WTC11 (cell line): ENCODE results near the gene OCEL1. TPM values are rescaled to one million over a fixed set of nuclear protein-coding genes. Genes with fewer than 3 reads are reported as not detected.

Experiments used
- ATAC-seq: fragments of 200-7000 bp; cut with Tn5 transposase; 2 replicates; pipeline ENCODE4 v1.10.0; 2021; ENCODE audit warnings: mild to moderate bottlenecking, moderate library complexity
- CTCF ChIA-PET: fragments of 300-600 bp; sonication (Branson Sonifier 250); formaldehyde crosslinking; loops from one replicate; lab custom pipeline; 2021; ENCODE audit warnings: antibody characterized with exemption; lab: Charles Lee
- POLR2A ChIA-PET: fragments of 350-600 bp; sonication (Branson Sonifier 250); formaldehyde crosslinking; loops from one replicate; lab custom pipeline; 2021; ENCODE audit warnings: antibody characterized with exemption; lab: Charles Lee
- DNase-seq: peaks from one replicate; pipeline ENCODE4 v3.0.0; 2021; ENCODE audit warnings: low spot score
- H3K27ac Mint-ChIP-seq: 2 replicates; pipeline ENCODE4 v1.8.0; 2021; ENCODE audit warnings: mixed read lengths
- H3K27me3 Mint-ChIP-seq: 2 replicates; pipeline ENCODE4 v1.8.0; 2021; ENCODE audit warnings: low read depth, mild to moderate bottlenecking, moderate library complexity, mixed read lengths
- H3K36me3 Mint-ChIP-seq: 2 replicates; pipeline ENCODE4 v1.8.0; 2021; ENCODE audit warnings: mixed read lengths
- H3K4me1 Mint-ChIP-seq: 2 replicates; pipeline ENCODE4 v1.8.0; 2022; ENCODE audit warnings: mixed read lengths
- H3K4me3 Mint-ChIP-seq: 2 replicates; pipeline ENCODE4 v1.8.0; 2021; ENCODE audit warnings: mild to moderate bottlenecking, moderate library complexity, mixed read lengths
- H3K9me3 Mint-ChIP-seq: 2 replicates; pipeline ENCODE4 v1.8.0; 2021; ENCODE audit warnings: mixed read lengths
- AFF4 ChIP-seq: sonication (generic); formaldehyde crosslinking; IDR thresholded peaks from 2 replicates; pipeline ENCODE4 v1.8.1; 2023; ENCODE audit warnings: mild to moderate bottlenecking, missing genetic modification reagents, borderline replicate concordance
- CREM ChIP-seq: sonication (generic); formaldehyde crosslinking; IDR thresholded peaks from 2 replicates; pipeline ENCODE4 v1.8.1; 2022; ENCODE audit warnings: mild to moderate bottlenecking, missing genetic modification reagents, moderate library complexity
- E2F5 ChIP-seq: sonication (generic); formaldehyde crosslinking; IDR thresholded peaks from 2 replicates; pipeline ENCODE4 v1.8.1; 2022; ENCODE audit warnings: mild to moderate bottlenecking, moderate library complexity, missing genetic modification reagents
- EMX1 ChIP-seq: fragments of 250-450 bp; sonication (Bioruptor Pico); IDR thresholded peaks from 2 replicates; pipeline ENCODE4 v1.8.0; 2021; ENCODE audit warnings: mild to moderate bottlenecking
- FOXP4 ChIP-seq: sonication (generic); formaldehyde crosslinking; IDR thresholded peaks from 2 replicates; pipeline ENCODE4 v1.8.0; 2022; ENCODE audit warnings: mild to moderate bottlenecking, missing genetic modification reagents
- GTF2I ChIP-seq: fragments of 250-450 bp; sonication (Bioruptor Pico); conservative IDR thresholded peaks from 2 replicates; pipeline ENCODE4 v1.4.0; 2021; ENCODE audit warnings: mild to moderate bottlenecking
- IRF2 ChIP-seq: sonication (generic); formaldehyde crosslinking; IDR thresholded peaks from 2 replicates; pipeline ENCODE4 v1.8.0; 2022; ENCODE audit warnings: low read depth, missing genetic modification reagents, borderline replicate concordance
- JAZF1 ChIP-seq: fragments of 250-450 bp; sonication (Bioruptor Pico); IDR thresholded peaks from 2 replicates; pipeline ENCODE4 v1.9.0; 2021; ENCODE audit warnings: moderate library complexity, mild to moderate bottlenecking, inconsistent platforms
- KAT7 ChIP-seq: sonication (generic); formaldehyde crosslinking; IDR thresholded peaks from 2 replicates; pipeline ENCODE4 v1.8.1; 2023; ENCODE audit warnings: missing genetic modification reagents, mild to moderate bottlenecking, borderline replicate concordance
- NR1H2 ChIP-seq: sonication (generic); formaldehyde crosslinking; IDR thresholded peaks from 2 replicates; pipeline ENCODE4 v1.9.0; 2021; ENCODE audit warnings: mild to moderate bottlenecking, moderate library complexity, missing genetic modification reagents
- OVOL2 ChIP-seq: fragments of 250-450 bp; sonication (Bioruptor Pico); IDR thresholded peaks from 2 replicates; pipeline ENCODE4 v1.9.0; 2021; ENCODE audit warnings: mild to moderate bottlenecking, borderline replicate concordance
- SP1 ChIP-seq: sonication (generic); formaldehyde crosslinking; conservative IDR thresholded peaks from 2 replicates; pipeline ENCODE4 v1.8.1; 2022; ENCODE audit warnings: missing genetic modification reagents
- STAT6 ChIP-seq: sonication (generic); formaldehyde crosslinking; conservative IDR thresholded peaks from 2 replicates; pipeline ENCODE4 v1.8.1; 2023; ENCODE audit warnings: mild to moderate bottlenecking, low read depth, missing genetic modification reagents, moderate library complexity
- TEAD1 ChIP-seq: sonication (generic); formaldehyde crosslinking; IDR thresholded peaks from 2 replicates; pipeline ENCODE4 v1.8.0; 2022; ENCODE audit warnings: mild to moderate bottlenecking, missing genetic modification reagents
- total RNA-seq: library from RNA; stranded (reverse); gene quantifications from 3 replicates; pipeline ENCODE4 v1.2.3, GENCODE V29; 2021

OCEL1 gene
- total RNA-seq, 1 experiment from 2014 or later: 34.0 TPM

- TF ChIP-seq STAT6 (no peak), CREM (no peak), EMX1 (CRISPR knock-in tag) (no peak), AFF4 (CRISPR knock-in tag) (no peak), IRF2 (CRISPR knock-in tag) (no peak), TEAD1 (CRISPR knock-in tag) (no peak), NR1H2 (CRISPR knock-in tag) (no peak), OVOL2 (CRISPR knock-in tag) (no peak), JAZF1 (CRISPR knock-in tag) (no peak)
Measured at GRCh38 chr19:17262557-17262956, 36.5 kb downstream of the OCEL1 start (continued).

- POLR2A ChIA-PET: interaction anchor here (1.8 to 3.9 kb wide), 3 partner anchors 16 to 49 kb away, joined by 5 to 11 read pairs (median 5); partner anchors contain the start of genes OCEL1 and USE1
- H3K36me3 Mint-ChIP-seq: peaks cover 16% of the 10 kb centered on the region
- H3K4me3 Mint-ChIP-seq: peak overlapping the region; percentile 61
- H3K27ac Mint-ChIP-seq: peak overlapping the region; percentile 100
- no peak for DNase-seq
- H3K9me3 Mint-ChIP-seq: peaks cover 12% of the 10 kb centered on the region
- no peak for ATAC-seq
- H3K4me1 Mint-ChIP-seq: peaks cover 25% of the 10 kb centered on the region
- TF ChIP-seq SP1 (0 out of 2 replicates have a peak, but pooled peaks have one; percentile 30), E2F5 (CRISPR knock-in tag) (no peak), FOXP4 (CRISPR knock-in tag) (peak; percentile 2; the same call in 1 of the 2 replicates), GTF2I (CRISPR knock-in tag) (peak; percentile 88), KAT7 (CRISPR knock-in tag) (no peak)
- CTCF ChIA-PET: interaction anchor here (0.5 to 1.8 kb wide), 5 partner anchors 9 to 59 kb away, joined by 3 to 8 read pairs (median 5); no protein-coding TSS in a partner anchor
- H3K27me3 Mint-ChIP-seq: peaks cover 7% of the 10 kb centered on the region
Measured at GRCh38 chr19:17263712-17264640, 38.0 kb downstream of the OCEL1 start.
